ENCODE measurements around the gene TELO2.
A peak's percentile ranks its signal among the peaks of the same experiment; 100 is the strongest.
"Not testable (repeated sequence)": the region's sequence is repeated elsewhere in the genome, so short reads cannot be mapped to it uniquely, and the experiment has no call there.

TELO2 gene

GRCh38 chr16:1475552-1476114 is 17.5 kb upstream of the TELO2 start:
- no peak for DNase-seq (ENCODE audit: low read depth in 2 of 2)

GRCh38 chr16:1477033-1477432 is 16.1 kb upstream of the TELO2 start:
- no peak for DNase-seq (ENCODE audit: low read depth in 2 of 2)

- DNase-seq (ENCODE audit: low read depth in 2 of 2): not testable (repeated sequence)
Measured at GRCh38 chr16:1478937-1479336, 14.2 kb upstream of the TELO2 start.

GRCh38 chr16:1481906-1482835 is 11.0 kb upstream of the TELO2 start:
- DNase-seq (ENCODE audit: low read depth in 2 of 2): no peak

- no peak for DNase-seq (ENCODE audit: low read depth in 2 of 2)
Measured at GRCh38 chr16:1485847-1486496, 7.2 kb upstream of the TELO2 start.

- DNase-seq (ENCODE audit: low read depth in 2 of 2): no peak
Measured at GRCh38 chr16:1486551-1487390, 6.4 kb upstream of the TELO2 start.

GRCh38 chr16:1487395-1488053 is 5.6 kb upstream of the TELO2 start:
- no peak for DNase-seq (ENCODE audit: low read depth in 2 of 2)

GRCh38 chr16:1488054-1488601 is 5.0 kb upstream of the TELO2 start:
- DNase-seq (ENCODE audit: low read depth in 2 of 2): no peak

GRCh38 chr16:1488619-1489018 is 4.5 kb upstream of the TELO2 start, which contains the start of gene PTX4:
PTX4 (minus strand) TSS chr16:1488944; CDS start chr16:1488909, 35 bp downstream.
- DNase-seq (ENCODE audit: low read depth in 2 of 2): no peak

- no peak for DNase-seq (ENCODE audit: low read depth in 2 of 2)
Measured at GRCh38 chr16:1489077-1489476, 4.1 kb upstream of the TELO2 start.

- no peak for DNase-seq (ENCODE audit: low read depth in 2 of 2)
Measured at GRCh38 chr16:1491327-1491726, 1.8 kb upstream of the TELO2 start.

GRCh38 chr16:1492082-1492922 is 858 bp upstream of the TELO2 start:
- DNase-seq (ENCODE audit: low read depth in 2 of 2): no peak

- peak in 1 of 2 donors; percentile 11 for DNase-seq (ENCODE audit: low read depth in 2 of 2)
Measured at GRCh38 chr16:1493746-1494094, 560 bp downstream of the TELO2 start.

- DNase-seq (ENCODE audit: low read depth in 2 of 2): no peak
Measured at GRCh38 chr16:1494129-1494640, 1.0 kb downstream of the TELO2 start.

GRCh38 chr16:1494711-1495110 is 1.6 kb downstream of the TELO2 start:
- DNase-seq (ENCODE audit: low read depth in 2 of 2): no peak

GRCh38 chr16:1495211-1495888 is 2.2 kb downstream of the TELO2 start:
- DNase-seq (ENCODE audit: low read depth in 2 of 2): no peak

GRCh38 chr16:1495889-1496262 is 2.7 kb downstream of the TELO2 start:
- no peak for DNase-seq (ENCODE audit: low read depth in 2 of 2)

GRCh38 chr16:1496464-1496863 is 3.3 kb downstream of the TELO2 start:
- DNase-seq (ENCODE audit: low read depth in 2 of 2): no peak

- no peak for DNase-seq (ENCODE audit: low read depth in 2 of 2)
Measured at GRCh38 chr16:1497014-1497598, 3.9 kb downstream of the TELO2 start.

All from stimulated activated CD4-positive, alpha-beta T cell treated with anti-CD3 and anti-CD28 coated beads, Interleukin-4, amount 100 ng/mL, for 48 hours (primary cell).